ENCODE measurements around the gene ITGB4.
A peak's percentile ranks its signal among the peaks of the same experiment; 100 is the strongest.

Gene ITGB4

GRCh38 chr17:75720656-75721462, at the start of gene ITGB4:
Gene ITGB4, plus strand, starts transcription at chr17:75721459. Its CDS starts 3,245 bp downstream, at chr17:75724704.
- no peak for DNase-seq (ENCODE audit: low spot score)

GRCh38 chr17:75672011-75672410, 49.2 kb upstream of the ITGB4 start:
- no peak for DNase-seq (ENCODE audit: low spot score)

- no peak for DNase-seq (ENCODE audit: low spot score)
These were observed 47.8 kb upstream of the ITGB4 start for GRCh38 chr17:75673487-75673886.

- DNase-seq (ENCODE audit: low spot score), result no peak
These were observed 44.8 kb upstream of the ITGB4 start for GRCh38 chr17:75676461-75676860.

- DNase-seq (ENCODE audit: low spot score), result no peak
These were observed 41.5 kb upstream of the ITGB4 start for GRCh38 chr17:75679706-75680211.

GRCh38 chr17:75680431-75680830, 40.8 kb upstream of the ITGB4 start:
- DNase-seq (ENCODE audit: low spot score), result no peak

GRCh38 chr17:75681289-75681688, 40.0 kb upstream of the ITGB4 start:
- DNase-seq (ENCODE audit: low spot score), result no peak

GRCh38 chr17:75683583-75683982, 37.7 kb upstream of the ITGB4 start:
- DNase-seq (ENCODE audit: low spot score), result no peak

GRCh38 chr17:75684249-75684648, 37.0 kb upstream of the ITGB4 start:
- DNase-seq (ENCODE audit: low spot score), result no peak

- DNase-seq (ENCODE audit: low spot score), result no peak
These were observed 36.3 kb upstream of the ITGB4 start for GRCh38 chr17:75684924-75685323.

GRCh38 chr17:75685499-75685898, 35.8 kb upstream of the ITGB4 start:
- DNase-seq (ENCODE audit: low spot score), result no peak

- DNase-seq (ENCODE audit: low spot score), result no peak
These were observed 32.9 kb upstream of the ITGB4 start for GRCh38 chr17:75688209-75688825.

- no peak for DNase-seq (ENCODE audit: low spot score)
These were observed 31.8 kb upstream of the ITGB4 start for GRCh38 chr17:75689441-75689873.

- DNase-seq (ENCODE audit: low spot score), result no peak
These were observed 29.9 kb upstream of the ITGB4 start for GRCh38 chr17:75691371-75691791.

GRCh38 chr17:75691801-75692626, 29.2 kb upstream of the ITGB4 start:
- no peak for DNase-seq (ENCODE audit: low spot score)

GRCh38 chr17:75692976-75693375, 28.3 kb upstream of the ITGB4 start:
- no peak for DNase-seq (ENCODE audit: low spot score)

- peak; percentile 55 for DNase-seq (ENCODE audit: low spot score)
These were observed 27.5 kb upstream of the ITGB4 start for GRCh38 chr17:75693500-75694481.

GRCh38 chr17:75694536-75694935, 26.7 kb upstream of the ITGB4 start:
- no peak for DNase-seq (ENCODE audit: low spot score)

GRCh38 chr17:75695141-75695829, 26.0 kb upstream of the ITGB4 start:
- no peak for DNase-seq (ENCODE audit: low spot score)

- DNase-seq (ENCODE audit: low spot score), result no peak
These were observed 25.4 kb upstream of the ITGB4 start for GRCh38 chr17:75695830-75696271.
